MM.1S (cell line): ENCODE results near the gene MFSD2B.

Experiments used
- DNase-seq: peaks from one replicate; pipeline ENCODE4 v3.0.0-alpha.2; 2015
- H2AFZ ChIP-seq: fragments of 300-600 bp; sonication (generic); 2 replicates; pipeline ENCODE4 v1.6.0; 2016; ENCODE audit warnings: antibody characterized with exemption, low read length
- H3F3A ChIP-seq: fragments of 300-600 bp; sonication (generic); 2 replicates; pipeline ENCODE4 v1.6.1; 2016; ENCODE audit warnings: mild to moderate bottlenecking, antibody characterized with exemption, low read length, moderate library complexity, mixed read lengths; ENCODE audit not compliant: insufficient read depth
- H3K27ac ChIP-seq: fragments of 300-600 bp; sonication (generic); 2 replicates; pipeline ENCODE4 v1.5.1; 2016; ENCODE audit warnings: mild to moderate bottlenecking, low read length
- H3K27me3 ChIP-seq: fragments of 300-600 bp; sonication (generic); replicated peaks from 2 replicates; pipeline ENCODE4 v1.6.0; 2016; ENCODE audit warnings: low read length; ENCODE audit not compliant: insufficient read depth
- H3K36me3 ChIP-seq: fragments of 300-600 bp; sonication (generic); replicated peaks from 2 replicates; pipeline ENCODE4 v1.6.1; 2016; ENCODE audit warnings: mild to moderate bottlenecking, low read length, mixed read lengths; ENCODE audit not compliant: insufficient read depth
- H3K4me1 ChIP-seq: fragments of 300-600 bp; sonication (generic); 2 replicates; pipeline ENCODE4 v1.6.1; 2016; ENCODE audit warnings: low read length, mixed read lengths
- H3K4me2 ChIP-seq: fragments of 300-600 bp; sonication (generic); 2 replicates; pipeline ENCODE4 v1.6.0; 2016; ENCODE audit warnings: low read depth, low read length
- H3K4me3 ChIP-seq: fragments of 300-600 bp; sonication (generic); 2 replicates; pipeline ENCODE4 v1.5.1; 2016; ENCODE audit warnings: low read length, mixed read lengths
- H3K79me2 ChIP-seq: fragments of 300-600 bp; sonication (generic); 2 replicates; pipeline ENCODE4 v1.6.1; 2016; ENCODE audit warnings: mixed run types, low read length, mixed read lengths
- H3K9ac ChIP-seq: fragments of 300-600 bp; sonication (generic); 2 replicates; pipeline ENCODE4 v1.6.1; 2016; ENCODE audit warnings: low read length, mixed read lengths
- H3K9me2 ChIP-seq: fragments of 300-600 bp; sonication (generic); replicated peaks from 2 replicates; pipeline ENCODE4 v1.6.1; 2016; ENCODE audit warnings: mild to moderate bottlenecking, low read length, mixed read lengths; ENCODE audit not compliant: insufficient read depth
- H3K9me3 ChIP-seq: fragments of 300-600 bp; sonication (generic); replicated peaks from 2 replicates; pipeline ENCODE4 v1.6.1; 2016; ENCODE audit warnings: mild to moderate bottlenecking, low read length, mixed read lengths; ENCODE audit not compliant: insufficient read depth
- H4K20me1 ChIP-seq: fragments of 300-600 bp; sonication (generic); 2 replicates; pipeline ENCODE4 v1.6.1; 2016; ENCODE audit warnings: mild to moderate bottlenecking, low read length, moderate library complexity, mixed read lengths; ENCODE audit not compliant: insufficient read depth
- CTCF ChIP-seq: fragments of 300-600 bp; sonication (generic); IDR thresholded peaks from 2 replicates; pipeline ENCODE4 v1.5.1; 2016; ENCODE audit warnings: antibody characterized with exemption, low read length, mixed read lengths
- EZH2 ChIP-seq: fragments of 300-600 bp; sonication (generic); optimal IDR thresholded peaks from 2 replicates; pipeline ENCODE3; 2017; ENCODE audit warnings: low read depth, mild to moderate bottlenecking, antibody characterized with exemption, low read length, mixed read lengths
- EZH2phosphoT487 ChIP-seq: fragments of 300-600 bp; sonication (generic); IDR thresholded peaks from 2 replicates; pipeline ENCODE4 v1.6.1; 2018; ENCODE audit warnings: antibody characterized with exemption, low read length

The MFSD2B gene

GRCh38 chr2:24022324-24022974 lies 12.6 kb downstream of the MFSD2B start:
- no peak overlapping the region for H3K4me3 ChIP-seq
- no peaks in the 10 kb centered on the region for H3K27me3 ChIP-seq
- H3K4me2 ChIP-seq: no peak overlapping the region
- DNase-seq: no peak
- H4K20me1 ChIP-seq: no peaks in the 10 kb centered on the region
- no peaks in the 10 kb centered on the region for H3K79me2 ChIP-seq
- TF ChIP-seq EZH2phosphoT487: no peak
- TF ChIP-seq CTCF: no peak
- TF ChIP-seq EZH2: no peak
- no peaks in the 10 kb centered on the region for H3K9me3 ChIP-seq
- no peaks in the 10 kb centered on the region for H3K4me1 ChIP-seq
- H3K9me2 ChIP-seq: no peaks in the 10 kb centered on the region
- H3K27ac ChIP-seq: no peak overlapping the region
- no peaks in the 10 kb centered on the region for H3F3A ChIP-seq
- no peaks in the 10 kb centered on the region for H3K36me3 ChIP-seq
- no peak overlapping the region for H3K9ac ChIP-seq
- no peak overlapping the region for H2AFZ ChIP-seq

- Histone ChIP-seq H3K9me2 (no peaks in the 10 kb centered on the region), H3K79me2 (no peaks in the 10 kb centered on the region), H3K36me3 (no peaks in the 10 kb centered on the region), H3K4me2 (no peak overlapping the region), H4K20me1 (no peaks in the 10 kb centered on the region), H3K4me1 (no peaks in the 10 kb centered on the region), H3K27me3 (no peaks in the 10 kb centered on the region), H3K4me3 (no peak overlapping the region), H3K9ac (no peak overlapping the region), H2AFZ (no peak overlapping the region), H3K9me3 (no peaks in the 10 kb centered on the region), H3K27ac (no peak overlapping the region), H3F3A (no peaks in the 10 kb centered on the region)
- TF ChIP-seq CTCF: no peak
- DNase-seq: no peak
Measured at GRCh38 chr2:24022975-24023575, 13.2 kb downstream of the MFSD2B start.

- Histone ChIP-seq H3K36me3 (no peaks in the 10 kb centered on the region), H3K4me3 (no peak overlapping the region), H3K9ac (no peak overlapping the region), H2AFZ (no peak overlapping the region), H3K79me2 (no peaks in the 10 kb centered on the region), H3K27me3 (no peaks in the 10 kb centered on the region), H3K4me2 (no peak overlapping the region), H4K20me1 (no peaks in the 10 kb centered on the region), H3K27ac (no peak overlapping the region), H3K9me2 (no peaks in the 10 kb centered on the region), H3F3A (no peaks in the 10 kb centered on the region), H3K4me1 (no peaks in the 10 kb centered on the region), H3K9me3 (no peaks in the 10 kb centered on the region)
- no peak for DNase-seq
- TF ChIP-seq EZH2 (no peak), CTCF (no peak), EZH2phosphoT487 (no peak)
Measured at GRCh38 chr2:24024018-24024417, 14.1 kb downstream of the MFSD2B start.
